CD4-positive, alpha-beta T cell treated with Interleukin-17A for 1 hour (primary cell): Measurements from ENCODE around the gene ARSB.

ENCODE experiments used
- DNase-seq: peaks from one replicate; pipeline ENCODE4 v3.0.0-alpha.2; 2020

The ARSB gene

DNA sequence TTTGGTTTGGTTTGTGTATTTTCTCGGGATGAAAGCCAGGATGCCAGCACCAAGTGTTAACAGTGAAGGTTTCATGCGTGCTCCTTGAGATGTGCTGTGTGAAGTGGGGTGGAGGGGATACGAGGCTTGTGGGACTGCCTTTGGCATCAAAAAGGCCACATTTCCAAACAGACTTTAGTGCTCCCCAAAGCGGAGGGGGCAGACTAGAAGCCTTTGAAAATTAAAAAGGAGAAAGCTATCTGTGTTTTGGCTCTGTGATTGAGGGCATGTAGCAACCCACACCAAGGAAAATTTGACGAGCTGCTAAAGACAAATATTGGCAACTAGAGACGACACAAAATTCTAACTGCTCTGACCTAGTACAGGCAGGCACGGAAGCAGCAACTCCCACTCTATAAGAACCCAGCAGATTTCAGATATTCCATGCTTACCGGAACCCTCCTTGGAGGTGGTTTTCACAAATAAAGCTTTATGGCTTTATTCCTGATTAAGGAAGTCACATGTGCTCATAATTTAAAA is 154.5 kb downstream of the ARSB start:
- no peak for DNase-seq

DNA sequence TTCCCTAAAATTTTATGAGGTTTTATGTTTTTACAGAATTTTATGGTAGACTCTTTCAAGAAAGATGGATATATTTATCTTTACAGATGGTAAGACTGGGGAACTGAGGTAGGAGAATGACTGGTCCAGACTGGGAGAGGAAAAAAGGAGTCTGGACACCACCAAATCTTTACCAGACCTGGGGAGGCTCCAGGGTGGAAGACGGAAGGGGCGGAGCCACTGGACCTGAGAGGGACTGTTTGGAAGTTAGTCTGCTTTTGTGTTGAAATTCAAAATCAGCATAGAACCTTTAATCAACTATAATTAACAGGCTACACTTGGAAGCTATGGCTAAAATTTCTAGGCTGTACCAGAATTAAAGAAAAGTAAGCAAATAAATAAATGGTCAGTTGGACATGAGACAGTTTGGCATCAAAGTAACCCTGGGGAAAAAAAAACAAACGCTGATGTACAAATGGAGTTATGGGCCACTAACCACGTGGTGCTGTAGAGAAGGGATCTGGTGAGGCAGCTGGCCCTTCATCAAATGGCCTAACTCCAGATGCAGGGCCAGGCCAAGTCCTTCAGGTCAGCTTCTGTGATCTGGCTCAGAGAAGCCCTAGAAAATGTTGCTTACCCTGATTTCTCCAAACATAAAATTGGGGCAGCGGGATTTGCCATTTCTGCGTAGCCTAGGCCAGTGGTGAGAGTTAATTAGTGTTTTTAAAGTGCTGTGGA is 155.1 kb downstream of the ARSB start:
- DNase-seq = no peak

DNA sequence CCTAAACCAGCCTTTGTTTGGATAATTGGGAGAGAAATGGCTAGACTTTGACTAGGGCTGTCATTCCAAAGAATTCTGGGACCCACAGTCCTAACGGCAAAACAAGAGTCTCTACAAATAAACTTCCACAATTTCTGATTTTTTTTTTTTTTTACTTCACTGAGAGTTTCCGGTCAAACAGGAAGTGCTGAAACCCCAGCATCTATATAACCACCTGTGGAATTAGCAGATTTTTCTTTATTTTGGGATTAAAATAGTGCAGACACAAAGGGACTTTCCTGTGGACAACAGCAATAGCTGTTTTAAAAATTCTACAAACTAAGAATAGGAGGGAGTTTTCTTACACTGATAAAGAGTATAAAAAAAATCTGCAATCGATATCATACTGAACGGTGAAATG is 157.4 kb downstream of the ARSB start:
- DNase-seq = no peak

DNA sequence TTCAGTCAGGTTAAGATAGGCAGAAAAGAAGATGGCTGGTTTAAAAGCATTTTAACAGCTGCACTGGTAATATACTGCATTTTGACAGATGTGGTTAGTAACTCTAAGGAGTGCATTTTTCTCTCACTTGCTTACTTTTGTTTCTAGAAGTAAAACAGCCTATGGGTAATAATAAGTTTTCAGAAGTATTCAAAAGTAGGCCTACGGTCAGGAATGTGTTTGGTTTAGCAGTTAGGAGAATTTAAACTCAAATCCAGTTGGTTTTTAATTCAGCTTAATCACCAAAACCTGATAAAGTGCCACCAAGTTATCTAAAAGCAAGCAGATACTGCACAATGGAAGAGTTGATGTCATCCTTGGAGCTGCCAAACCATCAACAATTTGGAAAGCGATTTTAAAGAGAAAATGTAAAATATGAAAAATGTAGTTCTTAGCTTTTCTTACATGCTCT is 160.3 kb downstream of the ARSB start:
- DNase-seq = no peak

DNA sequence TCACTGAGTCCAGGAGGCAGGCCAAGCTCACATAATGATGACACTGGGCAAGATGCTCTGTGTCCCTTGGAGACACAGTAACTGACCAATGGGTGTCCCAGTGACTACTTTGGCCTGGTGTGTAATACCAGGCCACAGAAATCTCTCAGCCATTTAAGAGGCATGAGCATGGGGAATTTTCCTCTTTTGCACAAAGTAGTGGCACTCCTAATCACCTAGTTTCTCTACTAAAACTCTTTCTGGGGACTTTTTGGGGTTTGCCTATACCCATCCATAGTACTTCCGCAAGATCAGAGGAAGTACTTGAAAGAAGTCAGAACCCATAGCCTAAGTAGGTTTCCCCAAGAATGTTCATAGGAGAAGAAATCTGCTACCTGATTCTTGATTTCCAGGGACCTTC is 161.9 kb downstream of the ARSB start:
- DNase-seq = no peak

DNA sequence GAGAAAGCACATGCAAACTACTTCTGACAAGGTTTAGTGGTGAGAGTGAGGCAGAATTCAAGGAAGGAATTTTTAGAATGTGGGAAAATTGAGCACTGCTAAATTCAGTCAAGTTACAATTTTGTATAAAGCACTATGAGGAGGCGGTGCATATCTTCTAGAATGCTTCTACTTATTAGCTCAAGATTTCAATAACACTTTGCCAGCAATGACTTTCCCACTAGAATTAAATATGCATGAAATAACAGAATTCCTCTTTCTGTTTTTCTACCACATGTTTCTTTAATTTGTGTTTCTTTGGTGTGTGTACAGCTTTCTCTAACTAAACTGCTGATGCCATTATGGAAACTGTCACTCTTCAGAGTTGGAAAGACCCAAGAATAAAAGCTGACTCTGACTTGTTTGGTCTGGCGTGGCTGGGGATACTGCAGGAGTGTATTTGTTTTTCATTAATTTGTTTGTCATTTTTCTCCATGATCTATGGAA is 163.5 kb downstream of the ARSB start:
- DNase-seq = no peak

DNA sequence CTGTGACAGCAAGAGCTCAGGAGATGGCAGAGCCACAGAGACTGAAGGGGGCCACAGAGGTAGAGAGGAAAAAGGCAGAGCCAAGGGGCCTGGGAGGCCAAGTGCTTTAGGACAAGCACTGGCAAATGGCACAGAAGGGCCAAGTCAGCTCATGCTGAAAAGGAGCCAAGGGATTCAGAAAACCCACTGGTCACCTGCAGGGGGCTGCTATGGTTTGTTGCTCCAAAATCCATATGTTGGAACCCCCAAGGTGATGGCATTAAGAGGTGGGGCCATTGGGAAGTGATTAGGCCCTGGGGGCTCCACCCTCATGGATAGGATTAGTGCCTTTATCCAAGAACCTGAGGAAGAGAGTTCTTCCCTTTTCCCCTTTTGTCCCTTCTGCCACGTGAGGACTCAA is 165.4 kb downstream of the ARSB start:
- no peak for DNase-seq

DNA sequence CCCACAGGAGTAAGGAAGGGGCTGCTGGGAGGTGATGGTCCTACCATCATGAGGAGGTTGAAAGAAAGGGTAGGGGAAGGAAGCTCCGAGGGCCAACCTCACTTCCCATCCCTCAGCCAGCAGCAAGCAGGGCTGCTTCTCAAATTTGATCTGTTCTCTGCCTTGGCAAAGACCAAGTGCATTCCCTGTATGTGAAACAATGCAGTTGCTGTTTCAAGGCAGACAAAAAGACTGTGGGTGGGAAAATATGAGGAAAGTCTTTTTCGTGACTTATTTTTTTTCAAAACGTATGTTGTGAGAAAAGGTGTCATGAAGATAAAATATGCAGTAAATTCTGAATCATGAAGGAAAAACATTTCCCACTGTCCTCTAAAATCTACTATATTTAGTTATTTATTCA is 165.9 kb downstream of the ARSB start:
- DNase-seq = no peak

DNA sequence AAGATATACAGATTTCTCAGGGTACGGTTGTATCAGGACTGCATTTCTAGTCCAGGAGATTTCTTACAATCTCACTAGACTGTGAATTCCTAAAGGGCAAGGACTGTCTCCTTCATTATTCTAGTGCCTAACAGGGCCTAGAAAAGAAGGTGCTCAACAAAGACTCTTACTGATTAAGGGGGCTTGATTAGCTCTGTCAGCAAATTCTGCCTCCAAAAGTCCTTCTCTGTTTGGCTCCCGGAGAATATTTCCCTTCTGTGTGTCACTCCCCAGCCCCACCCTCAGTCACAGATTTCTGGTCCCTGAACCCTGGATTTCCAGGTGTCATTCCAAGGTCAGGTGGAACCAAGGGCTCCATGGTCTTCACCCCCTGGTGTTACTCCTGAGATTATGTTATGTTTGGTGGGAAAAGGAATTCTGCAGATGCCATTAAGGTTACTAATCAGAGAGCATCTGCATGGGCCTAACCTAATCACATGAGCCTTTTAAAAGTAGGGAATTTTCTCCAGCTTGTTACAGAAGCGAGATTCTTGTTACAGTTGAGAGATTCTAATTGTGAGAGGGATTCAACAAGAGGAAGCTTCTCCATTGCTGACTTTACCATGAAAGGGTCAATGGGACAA is 168.9 kb downstream of the ARSB start:
- DNase-seq = no peak

DNA sequence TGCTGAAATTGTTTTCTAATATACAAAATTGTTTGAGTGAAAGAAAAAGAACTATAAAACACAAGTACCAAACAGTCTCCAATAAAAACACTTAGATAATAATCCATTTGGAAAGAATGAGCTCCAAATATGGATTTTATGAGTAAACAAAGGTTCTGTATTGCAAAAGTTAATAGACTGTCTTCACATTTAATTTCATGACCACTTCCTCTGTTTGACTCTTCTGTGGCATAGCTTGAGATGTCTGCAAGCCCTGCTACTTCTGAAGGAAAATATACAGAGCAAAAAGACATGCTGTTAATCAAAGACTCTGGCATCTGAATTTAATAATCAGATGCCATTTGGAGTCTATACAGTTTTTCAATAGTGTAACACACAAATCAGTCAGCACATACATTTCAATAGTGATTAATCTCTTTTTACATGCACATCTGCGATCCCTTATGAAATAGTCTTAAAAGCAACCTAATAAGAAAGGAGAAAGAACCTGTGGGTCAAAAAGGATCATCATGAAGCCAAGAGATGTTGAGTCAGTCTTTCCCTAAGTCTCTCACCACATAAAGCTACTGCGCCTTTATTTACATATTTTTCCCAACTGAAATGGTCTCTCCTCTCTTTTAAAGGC is 171.1 kb downstream of the ARSB start:
- DNase-seq = no peak

DNA sequence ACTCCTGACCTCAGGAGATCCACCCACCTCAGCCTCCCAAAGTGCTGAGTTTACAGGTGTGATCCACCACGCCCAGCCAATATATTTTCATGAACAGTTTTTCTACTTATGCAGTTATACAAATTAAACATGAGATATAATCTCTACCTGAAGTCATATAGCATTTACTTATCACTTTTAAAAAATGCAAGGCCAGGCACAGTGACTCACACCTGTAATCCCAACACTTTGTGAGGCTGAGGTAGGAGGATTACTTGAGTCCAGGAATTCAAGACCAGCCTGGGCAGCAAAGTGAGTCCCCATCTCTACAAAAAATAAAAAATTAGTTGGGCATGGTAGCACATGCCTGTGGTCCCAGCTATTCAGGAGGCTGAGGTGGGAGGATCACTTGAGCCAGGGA is 171.8 kb downstream of the ARSB start:
- no peak for DNase-seq

DNA sequence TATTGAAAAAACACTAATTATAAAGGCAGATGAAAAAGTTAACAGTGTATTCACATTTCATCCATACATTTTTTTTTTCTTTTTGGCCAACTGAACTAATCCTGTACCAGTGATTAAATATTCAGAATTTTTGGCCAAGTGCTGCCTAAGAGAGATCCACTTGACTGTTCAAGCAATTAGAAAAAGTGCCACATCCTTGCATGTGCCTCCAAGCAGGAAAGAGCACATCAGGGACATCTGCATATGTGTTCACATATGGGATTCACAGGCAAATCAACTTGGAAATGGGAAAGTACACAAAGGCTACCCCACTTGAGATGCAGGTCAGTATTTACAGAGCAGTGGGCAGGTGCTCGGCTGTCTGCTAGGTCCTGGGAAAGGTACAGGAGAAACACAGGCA is 173.2 kb downstream of the ARSB start:
- no peak for DNase-seq

DNA sequence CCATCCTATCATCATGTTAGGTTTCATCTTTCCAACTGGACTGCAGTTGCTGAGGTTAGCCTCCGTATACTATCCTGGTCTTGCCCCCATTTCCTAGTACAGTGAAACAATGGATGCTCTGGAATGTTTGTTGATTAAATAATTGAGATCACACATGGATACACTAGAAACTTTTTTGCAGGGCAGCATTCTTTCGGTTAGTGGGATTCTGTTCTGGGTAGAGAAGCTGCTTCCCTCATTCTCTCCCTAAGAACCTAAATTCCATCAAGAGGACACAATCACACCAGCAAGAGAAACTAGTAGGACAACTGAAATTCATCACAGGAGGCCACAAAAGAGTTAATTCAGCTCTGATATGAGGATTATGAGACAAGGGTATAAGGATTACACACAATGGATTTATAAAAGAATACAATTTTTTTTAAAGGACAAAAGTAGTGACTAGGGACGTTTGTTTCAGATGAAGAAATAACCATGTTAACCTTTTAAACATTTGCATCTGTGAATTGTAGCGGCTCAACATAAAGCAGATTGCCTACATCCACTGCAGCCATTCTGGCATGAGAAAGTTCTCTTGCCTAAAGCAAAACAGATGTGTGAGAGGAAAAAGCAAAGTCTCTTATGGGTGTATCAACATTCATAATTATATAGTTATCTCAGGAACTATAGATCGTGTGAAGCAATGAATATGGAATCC is 173.8 kb downstream of the ARSB start:
- no peak for DNase-seq

DNA sequence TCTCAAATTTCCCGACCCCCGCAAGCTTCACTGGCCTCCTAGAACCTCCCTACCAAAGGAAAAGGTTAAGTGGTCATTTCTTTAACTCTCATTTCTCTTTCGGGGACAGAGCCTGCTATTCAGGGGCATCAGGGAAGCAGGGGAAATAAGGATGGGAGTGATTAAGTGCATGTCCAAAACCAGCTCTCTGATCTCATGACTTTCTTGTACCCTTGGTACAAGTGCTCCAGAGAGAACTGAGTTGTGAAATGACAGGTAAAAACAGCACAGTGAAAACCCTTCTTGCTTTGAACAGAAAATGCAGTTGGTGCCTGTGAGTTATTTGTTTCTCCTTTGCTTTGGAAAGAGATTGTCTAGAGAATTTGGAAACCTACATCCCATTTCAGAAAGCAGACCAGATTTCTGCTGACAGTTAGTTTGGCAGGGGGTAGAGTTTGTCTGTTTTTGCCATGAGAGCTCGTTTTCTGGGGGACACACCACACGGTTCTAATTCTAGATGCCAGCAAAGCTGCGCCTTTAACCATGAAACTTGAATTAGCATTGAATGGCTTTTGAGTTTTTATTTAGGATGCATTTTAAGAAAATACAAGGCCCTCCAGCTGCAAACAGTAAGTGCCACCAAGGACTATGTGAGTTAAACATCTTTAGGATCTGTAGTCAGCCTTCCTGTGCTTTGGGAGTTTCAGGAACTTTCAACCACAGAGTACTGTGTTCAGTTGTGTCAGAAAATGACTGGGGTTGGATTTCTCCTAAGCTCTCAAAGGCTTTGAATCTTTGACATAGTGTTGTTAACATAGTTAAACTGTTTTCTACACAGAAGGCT is 174.8 kb downstream of the ARSB start:
- DNase-seq = no peak

DNA sequence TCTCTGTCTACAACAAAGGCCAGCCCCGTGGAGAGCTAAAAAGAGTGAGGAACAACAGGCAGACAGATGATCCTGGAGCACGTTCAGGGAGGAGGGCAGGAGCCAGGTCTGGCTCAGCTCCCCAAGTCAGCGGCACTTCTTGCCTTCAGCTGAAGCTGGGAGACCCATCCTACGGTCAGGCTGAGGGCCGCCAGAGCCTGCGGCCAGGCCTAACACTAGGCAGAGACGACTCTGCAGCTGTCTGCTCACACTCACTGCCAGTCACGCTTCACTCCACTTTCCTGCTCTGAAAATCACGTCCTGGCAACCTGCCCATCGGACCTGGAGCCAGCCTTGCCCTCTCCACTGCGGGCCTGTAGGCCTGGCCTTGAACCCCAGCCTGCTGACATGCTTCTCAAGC is 175.7 kb downstream of the ARSB start:
- no peak for DNase-seq

DNA sequence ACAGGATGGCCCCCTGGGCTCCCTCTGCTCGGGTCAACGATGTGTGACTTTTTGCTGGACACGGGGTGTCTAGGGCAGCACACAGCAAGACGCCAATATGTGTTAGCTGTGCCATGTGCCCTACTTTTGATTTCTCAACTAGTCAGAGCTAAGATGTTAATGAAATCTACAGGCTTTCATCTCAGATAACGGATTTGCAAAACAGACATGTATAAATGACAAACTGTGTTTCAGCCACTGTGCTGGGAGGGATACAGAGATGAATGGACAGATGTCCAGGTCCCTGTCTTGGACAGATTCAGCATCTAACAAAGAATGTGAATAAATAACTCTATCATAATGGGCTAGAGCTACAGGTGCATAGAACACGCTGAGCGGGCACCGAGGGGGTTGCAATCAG is 176.3 kb downstream of the ARSB start:
- DNase-seq = no peak

DNA sequence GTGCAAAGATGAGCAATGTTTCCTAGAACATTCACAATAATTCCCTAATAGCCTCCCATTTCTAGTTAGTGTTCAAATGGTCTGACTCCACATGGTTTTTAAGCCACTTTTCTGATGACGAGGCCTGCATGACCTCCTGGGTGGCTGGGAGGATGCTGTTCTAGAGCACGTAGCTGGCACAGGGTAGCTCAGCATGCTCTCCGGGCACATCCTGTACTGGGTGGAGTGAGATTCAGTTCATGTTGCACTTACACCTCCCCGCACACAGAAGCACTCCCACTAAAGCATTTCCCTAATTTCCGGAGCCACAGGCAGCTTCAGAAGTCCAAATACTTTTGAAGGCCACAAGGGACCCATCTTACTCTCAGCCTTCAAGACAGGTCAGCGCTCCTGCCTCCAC is 176.7 kb downstream of the ARSB start:
- no peak for DNase-seq

DNA sequence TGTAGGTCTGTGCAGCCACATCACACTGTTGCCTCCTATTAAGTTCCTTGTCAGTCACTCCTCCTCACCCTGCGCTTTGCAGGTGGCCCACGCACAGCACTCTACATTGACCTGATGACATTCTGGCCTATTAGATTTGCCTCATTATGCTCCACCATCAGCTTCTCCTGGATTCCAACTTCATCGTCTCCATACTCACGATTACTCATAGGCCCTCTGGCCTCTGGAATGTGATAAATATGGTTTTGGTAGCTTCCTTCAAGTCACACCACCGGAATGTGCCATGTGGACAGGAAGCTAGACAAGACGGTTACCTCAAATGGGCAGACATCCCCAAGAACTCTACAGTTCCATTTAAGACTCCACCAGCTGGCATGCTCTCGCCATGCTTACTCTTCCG is 178.6 kb downstream of the ARSB start:
- no peak for DNase-seq

DNA sequence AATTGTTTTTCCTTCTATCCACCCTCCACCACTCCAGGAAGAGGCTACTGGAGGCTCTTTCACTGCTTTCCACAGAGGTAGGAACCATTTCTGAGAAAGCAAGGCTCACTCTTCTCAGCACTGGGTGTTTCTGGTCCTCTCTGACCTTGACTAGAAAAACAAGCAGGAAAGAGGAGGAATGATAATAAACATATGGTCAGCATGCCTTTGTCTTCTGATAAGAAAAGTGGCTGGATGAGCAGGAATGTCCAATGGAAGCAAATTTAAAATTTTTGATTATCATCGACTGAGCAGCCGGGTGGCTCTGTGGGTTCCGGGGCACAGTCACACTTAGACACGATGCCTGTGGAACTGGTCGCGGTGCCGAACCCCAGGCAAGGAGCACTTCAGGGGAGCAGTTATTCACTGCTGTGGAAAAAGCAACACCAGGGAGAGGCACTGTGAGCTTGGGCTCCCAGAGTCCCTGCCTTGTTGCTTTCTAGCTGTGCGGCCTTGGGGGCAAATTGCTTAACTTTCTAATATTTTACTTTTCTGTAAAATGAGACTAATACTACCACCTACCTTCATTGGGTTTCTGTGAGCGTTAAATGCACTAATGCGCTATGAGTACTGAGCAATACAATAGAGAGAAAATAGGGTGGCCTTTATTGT is 179.5 kb downstream of the ARSB start:
- no peak for DNase-seq

DNA sequence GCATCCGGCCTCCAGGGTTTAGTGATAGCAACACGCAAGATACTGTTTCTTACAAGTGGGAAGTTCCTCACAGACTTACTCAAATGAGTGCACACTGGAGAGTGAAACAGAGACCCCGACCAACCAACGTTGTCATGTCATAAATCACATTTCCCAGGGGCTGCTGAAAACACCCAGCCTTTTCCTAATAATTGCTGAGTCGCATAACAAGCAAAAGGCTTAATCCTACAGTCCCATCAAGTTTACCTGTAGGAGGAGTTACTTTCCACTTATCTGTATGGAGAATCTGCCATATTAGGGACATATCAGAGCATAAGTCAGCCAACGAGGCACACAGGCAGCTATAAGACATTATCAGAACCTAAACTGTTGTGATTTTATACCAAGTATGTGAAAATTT is 180.1 kb downstream of the ARSB start:
- no peak for DNase-seq

DNA sequence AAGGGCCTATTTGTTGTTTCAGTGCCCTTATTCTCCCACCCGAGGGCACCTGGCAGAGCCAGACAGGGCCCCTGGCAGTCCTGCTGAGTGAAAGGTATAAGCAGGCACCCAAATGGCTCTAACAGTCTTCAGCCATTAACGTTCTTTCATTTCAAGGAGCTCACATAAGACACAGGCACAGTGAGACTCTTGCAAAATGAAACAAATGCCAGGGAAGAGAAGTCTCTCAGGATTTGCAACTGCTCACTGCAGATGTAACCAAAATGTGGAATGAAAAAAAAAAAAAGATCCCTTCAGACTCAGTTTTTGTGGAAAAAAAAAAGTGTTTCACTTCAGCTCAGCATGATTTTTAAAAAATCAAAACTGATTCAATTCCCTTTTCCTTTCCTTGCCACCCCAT is 181.2 kb downstream of the ARSB start:
- no peak for DNase-seq

DNA sequence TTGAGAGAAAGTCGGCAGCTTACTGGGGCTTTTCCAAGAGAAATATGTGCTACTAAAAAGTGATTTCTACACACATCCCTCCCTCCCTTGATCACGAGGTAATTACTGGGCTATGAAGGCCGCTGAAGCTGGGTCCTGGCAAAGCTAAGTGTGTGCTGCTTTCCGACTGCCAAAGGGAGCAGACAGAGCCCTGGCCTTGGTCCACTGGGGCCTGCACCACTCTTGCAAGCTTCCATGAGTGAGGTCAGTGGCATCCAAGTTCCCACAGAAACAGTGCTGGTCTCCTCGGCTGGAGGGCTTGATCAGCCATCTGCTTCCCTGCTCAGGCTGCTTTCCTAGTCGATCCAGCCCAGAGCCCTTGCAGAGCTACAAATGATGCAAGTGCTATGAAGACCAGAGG is 181.8 kb downstream of the ARSB start:
- DNase-seq = no peak
